Esophagus squamous epithelium (tissue), 5 donors: Measurements from ENCODE around the gene FOXK1. TPM values are rescaled to one million over a fixed set of nuclear protein-coding genes. Genes with fewer than 3 reads are reported as not detected.
A peak's percentile ranks its signal among the peaks of the same experiment; 100 is the strongest.

Experiments used
- DNase-seq: peaks from one replicate; lab custom pipeline; 2025; lab: John Stamatoyannopoulos, UW
- H3K27ac ChIP-seq, 4 donors: fragments of 200-600 bp; sonication (generic); one replicate each; pipeline ENCODE4 v1.5.1; 2016 to 2019; ENCODE audit warnings: mild to moderate bottlenecking in 1 of 4
- H3K27me3 ChIP-seq, 4 donors: fragments of 200-600 bp; sonication (generic); 1 replicate in 3 of 4; 2 replicates in 1 of 4; pipeline versions ENCODE4 v1.5.1 to v1.6.0; 2017 to 2021; ENCODE audit warnings: antibody characterized with exemption in 1 of 4
- H3K36me3 ChIP-seq, 3 donors: fragments of 200-600 bp; sonication (generic); one replicate each; pipeline ENCODE4 v1.5.1; 2016 to 2019
- H3K4me1 ChIP-seq, 3 donors: fragments of 200-600 bp; sonication (generic); one replicate each; pipeline ENCODE4 v1.5.1; 2017 to 2019
- H3K4me3 ChIP-seq, 4 donors: fragments of 200-600 bp; sonication (generic); 1 replicate in 3 of 4; 2 replicates in 1 of 4; pipeline ENCODE4 v1.5.1; 2016 to 2019; ENCODE audit warnings: mild to moderate bottlenecking in 2 of 4, moderate library complexity in 1 of 4
- H3K9me3 ChIP-seq, 3 donors: fragments of 200-600 bp; sonication (generic); one replicate each; pipeline ENCODE4 v1.5.1; 2016 to 2019
- CTCF ChIP-seq, 6 experiments: fragments of 450-650 bp in 4 of 6; fragments of 200-600 bp in 2 of 6; sonication (generic) in 2 of 6; IDR thresholded peaks; one replicate each; pipeline ENCODE4 v1.5.1; 2016 to 2019; ENCODE audit warnings: antibody characterized with exemption in 6 of 6, mild to moderate bottlenecking in 4 of 6, moderate library complexity in 4 of 6
- POLR2A ChIP-seq, 4 donors: fragments of 450-650 bp; IDR thresholded peaks; one replicate each; pipeline ENCODE4 v1.6.1; 2017; ENCODE audit warnings: antibody characterized with exemption in 4 of 4, mild to moderate bottlenecking in 4 of 4, moderate library complexity in 3 of 4
- WGBS, 2 donors: methylation state at CpG; one replicate each; pipeline ENCODE4 v1.1.5; 2018; 5-methylcytosine and 5-hydroxymethylcytosine counted together
- intact Hi-C: fragments of 100-400 bp; cut with DNase I; formaldehyde crosslinking; loops from one replicate; pipeline ENCODE4 v1.15.0; 2022
- total RNA-seq, 4 donors: library from RNA; depleted of rRNA; stranded (reverse); fragments of >200 nt; gene quantifications; one replicate each; pipeline ENCODE4 v1.1.0, GENCODE V29; 2016
- donor health status: DM: yes; HTN: yes; CAD: no.

FOXK1 gene
- total RNA-seq, 4 donors from 2014 or later = 11.9 to 25.7 (median 15.9) TPM

GRCh38 chr7:4759211-4759610, 77.1 kb downstream of the FOXK1 start:
- no peaks in the 10 kb centered on the region for H3K27me3 ChIP-seq
- H3K4me1 ChIP-seq = peaks cover 0 to 18% (median 6%) of the 10 kb centered on the region in 3 donors
- H3K9me3 ChIP-seq = no peaks in the 10 kb centered on the region
- no peak for DNase-seq
- intact Hi-C loops = no loop called here
- no peak for TF ChIP-seq CTCF (IDR thresholded peaks at IDR 0.05)
- no peak overlapping the region for H3K4me3 ChIP-seq
- 100% methylated on average over 3 of the region's 40 CpGs; no CpG with 5 or more reads in 1 of the 2 donors for WGBS, 2 donors
- peaks cover 52 to 100% (median 79%) of the 10 kb centered on the region in 3 donors for H3K36me3 ChIP-seq
- H3K27ac ChIP-seq = no peak overlapping the region

GRCh38 chr7:4760952-4761351, 78.9 kb downstream of the FOXK1 start:
- TF ChIP-seq POLR2A (IDR thresholded peaks at IDR 0.05) (no peak), CTCF (IDR thresholded peaks at IDR 0.05) (no peak)
- intact Hi-C loops = no loop called here
- H3K36me3 ChIP-seq = peaks cover 48 to 100% (median 65%) of the 10 kb centered on the region in 3 donors
- peaks cover 0 to 24% (median 6%) of the 10 kb centered on the region in 3 donors for H3K4me1 ChIP-seq
- whole genome bisulfite sequencing, 2 donors = 94 to 99% methylated on average over 14 to 17 of the region's 26 CpGs
- no peak overlapping the region for H3K4me3 ChIP-seq
- no peaks in the 10 kb centered on the region for H3K27me3 ChIP-seq
- no peak for DNase-seq
- H3K27ac ChIP-seq = no peak overlapping the region
- no peaks in the 10 kb centered on the region for H3K9me3 ChIP-seq

GRCh38 chr7:4762121-4763055, 80.3 kb downstream of the FOXK1 start:
- intact Hi-C loops = no loop called here
- Histone ChIP-seq H3K36me3 (peaks cover 43 to 100% (median 53%) of the 10 kb centered on the region in 3 donors), H3K9me3 (no peaks in the 10 kb centered on the region), H3K4me3 (no peak overlapping the region), H3K4me1 (peaks cover 0 to 24% (median 6%) of the 10 kb centered on the region in 3 donors), H3K27ac (peak overlapping the region; percentile 35 to 51 (median 42)), H3K27me3 (no peaks in the 10 kb centered on the region)
- no peak for DNase-seq
- TF ChIP-seq POLR2A (IDR thresholded peaks at IDR 0.05) = no peak
- no peak for TF ChIP-seq CTCF (IDR thresholded peaks at IDR 0.05)
- 65 to 73% methylated on average over 20 to 31 of the region's 54 CpGs for WGBS, 2 donors

GRCh38 chr7:4763091-4763793, 81.1 kb downstream of the FOXK1 start:
- no peak for DNase-seq
- H3K9me3 ChIP-seq = no peaks in the 10 kb centered on the region
- H3K27ac ChIP-seq = peak overlapping the region in 1 of 4 donors; percentile 42
- no peak for TF ChIP-seq POLR2A (IDR thresholded peaks at IDR 0.05)
- no peak for TF ChIP-seq CTCF (IDR thresholded peaks at IDR 0.05)
- peaks cover 0 to 24% (median 6%) of the 10 kb centered on the region in 3 donors for H3K4me1 ChIP-seq
- intact Hi-C loops = no loop called here
- no peak overlapping the region for H3K4me3 ChIP-seq
- no peaks in the 10 kb centered on the region for H3K27me3 ChIP-seq
- peaks cover 43 to 96% (median 44%) of the 10 kb centered on the region in 3 donors for H3K36me3 ChIP-seq
- WGBS, 2 donors = 93 to 95% methylated on average over 8 to 28 of the region's 32 CpGs
